ENCODE measurements around the gene ADPRHL1.
"Not testable (repeated sequence)": the region's sequence is repeated elsewhere in the genome, so short reads cannot be mapped to it uniquely, and the experiment has no call there.

The ADPRHL1 gene

DNA sequence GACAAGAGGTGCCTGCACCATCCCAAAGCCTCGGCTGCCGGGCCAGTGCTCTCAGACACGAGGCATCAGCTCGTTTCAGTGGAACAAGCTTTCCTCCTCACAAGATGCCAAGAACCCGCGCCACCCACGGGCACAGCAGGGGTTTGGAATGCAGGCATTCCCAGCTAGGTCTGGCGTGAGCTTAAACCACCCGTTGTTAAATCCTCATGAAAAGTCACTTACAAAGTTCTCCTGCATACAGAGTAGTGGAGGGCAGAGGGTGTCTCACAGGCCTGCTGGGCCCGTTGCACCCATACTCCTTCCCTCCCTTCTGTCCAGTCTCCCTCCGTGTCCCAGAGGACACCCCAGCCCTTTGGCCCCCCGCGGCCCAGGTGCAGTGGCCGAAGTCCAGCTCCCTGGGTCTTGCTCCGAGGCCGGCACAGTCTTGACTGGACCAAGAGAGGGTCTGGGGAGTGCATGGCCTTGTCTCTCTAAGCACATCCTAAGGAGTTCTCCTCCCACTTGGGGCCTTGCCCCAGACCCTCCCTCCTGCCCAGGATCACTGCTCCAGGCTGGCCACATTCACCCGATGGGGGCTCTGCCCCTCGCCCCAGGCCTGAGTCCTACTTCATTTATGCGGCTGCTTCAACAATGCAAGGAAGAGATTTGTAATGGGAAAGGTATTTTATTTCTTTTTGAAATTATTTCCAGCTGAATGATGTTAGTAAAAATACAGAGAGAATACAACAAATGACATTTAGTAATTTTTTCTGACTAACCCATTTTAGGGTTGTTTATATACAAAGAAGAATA, 54.1 kb downstream of the ADPRHL1 start:
- no peak for DNase-seq

DNA sequence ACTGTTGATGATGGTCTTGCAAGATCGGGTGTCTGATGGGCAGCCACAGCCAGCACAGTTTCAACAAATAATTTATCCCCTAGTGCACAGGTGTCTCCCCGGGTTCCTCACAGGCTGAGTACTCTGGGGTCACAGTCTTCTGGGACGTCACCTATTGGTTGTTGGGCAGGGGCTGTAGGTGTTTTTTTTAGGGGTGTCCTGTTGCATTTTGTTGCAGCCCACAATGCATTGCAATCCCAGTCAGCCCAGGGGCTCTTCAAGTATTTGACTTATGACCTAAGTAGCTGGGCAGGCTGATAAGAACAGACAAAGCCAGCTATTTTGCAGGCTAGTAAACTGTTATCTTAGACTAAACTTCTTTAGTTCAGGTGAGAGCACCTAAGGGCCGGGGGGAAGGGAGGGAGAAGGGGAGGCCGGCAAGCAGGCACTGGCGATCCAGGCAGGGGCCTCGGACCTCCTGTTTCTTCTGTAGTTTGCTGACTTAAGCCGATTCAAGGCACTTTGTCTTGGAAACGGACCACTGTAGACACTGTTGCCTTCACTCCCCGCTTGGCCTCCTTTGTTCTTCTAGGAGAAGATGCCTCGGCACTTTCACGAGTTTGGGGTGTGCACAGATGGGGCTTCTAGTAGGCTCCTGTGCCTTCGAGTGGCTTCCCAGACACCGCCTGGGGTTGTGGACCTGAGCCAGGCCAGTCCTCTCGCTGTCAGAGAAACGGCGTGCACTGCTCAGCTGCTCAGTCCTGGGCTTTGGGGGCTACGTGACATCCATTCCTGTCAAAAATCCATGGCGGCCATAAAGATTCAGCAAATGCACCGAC, 55.5 kb downstream of the ADPRHL1 start:
- no peak for DNase-seq

DNA sequence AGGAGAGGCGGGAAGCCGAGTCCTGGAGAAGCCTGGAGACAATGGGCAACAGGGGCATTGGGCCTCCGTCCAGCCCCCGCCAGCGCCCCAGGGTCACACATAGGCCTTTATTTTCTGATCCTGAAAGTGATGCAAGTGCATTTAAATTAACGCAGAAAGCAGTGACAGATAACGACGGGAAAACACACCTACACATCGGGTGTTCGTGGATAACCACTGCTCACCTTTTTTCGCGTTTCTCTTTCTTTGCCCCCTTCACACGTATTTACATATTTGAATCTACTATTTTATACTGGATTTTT, 59.0 kb downstream of the ADPRHL1 start:
- no peak for DNase-seq

- DNase-seq: peak; percentile 79
These were observed 59.5 kb downstream of the ADPRHL1 start for GRCh38 chr13:113393563-113394338.

DNA sequence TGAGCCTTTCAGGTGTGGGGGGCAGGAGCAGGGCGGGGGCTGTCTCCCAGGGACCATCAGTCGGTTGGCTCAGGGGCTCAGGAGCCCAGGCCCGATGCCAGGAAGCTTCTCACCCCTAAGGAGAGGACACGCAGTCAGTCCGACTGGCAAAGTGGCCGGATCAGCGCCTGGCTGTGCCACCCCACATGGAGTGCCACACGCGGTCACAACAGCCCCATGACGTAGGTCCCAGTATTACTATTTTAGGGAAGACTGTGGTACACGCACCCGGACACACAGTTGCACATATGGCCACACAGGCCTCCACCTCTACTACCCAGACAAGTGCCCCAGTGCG, 60.1 kb downstream of the ADPRHL1 start:
- no peak for DNase-seq

DNA sequence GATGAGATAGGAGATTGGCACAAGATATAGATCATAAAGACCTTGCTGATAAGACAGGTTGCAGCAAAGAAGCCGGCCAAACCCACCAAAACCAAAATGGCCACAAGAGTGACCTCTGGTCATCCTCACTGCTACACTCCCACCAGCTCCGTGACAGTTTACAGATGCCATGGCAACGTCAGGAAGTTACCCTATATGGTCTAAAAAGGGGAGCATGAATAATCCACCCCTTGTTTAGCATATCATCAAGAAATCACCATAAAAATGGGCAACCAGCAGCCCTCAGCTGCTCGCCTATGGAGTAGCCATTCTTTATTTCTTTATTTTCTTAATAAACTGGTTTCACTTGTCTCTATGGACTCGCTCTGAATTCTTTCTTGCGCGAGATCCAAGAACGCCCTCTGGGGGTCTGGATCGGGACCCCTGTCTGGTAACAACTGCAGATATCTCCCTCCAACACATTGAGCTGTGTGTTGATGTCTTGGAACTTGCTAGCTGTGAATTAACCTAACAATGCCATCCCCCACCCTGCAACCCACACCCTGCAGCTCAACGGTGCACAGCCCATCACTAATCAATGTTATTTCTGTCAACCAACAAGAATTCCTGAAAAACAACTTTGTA, 62.3 kb downstream of the ADPRHL1 start:
- no peak for DNase-seq

DNA sequence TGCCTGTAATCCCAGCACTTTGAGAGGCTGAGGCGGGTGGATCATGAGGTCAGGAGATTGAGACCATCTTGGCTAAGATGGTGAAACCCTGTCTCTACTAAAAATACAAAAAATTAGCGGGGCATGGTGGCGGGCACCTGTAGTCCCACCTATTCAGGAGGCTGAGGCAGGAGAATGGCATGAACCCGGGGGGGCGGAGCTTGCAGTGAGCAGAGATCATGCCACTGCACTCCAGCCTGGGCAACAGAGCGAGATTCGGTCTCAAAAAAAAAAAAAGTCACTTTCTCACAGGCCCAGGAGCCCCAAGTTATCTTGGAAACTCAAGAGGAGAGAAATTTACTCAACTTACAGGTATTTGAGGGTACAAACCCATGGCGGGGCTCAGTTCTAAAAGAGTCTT, 63.7 kb downstream of the ADPRHL1 start:
- DNase-seq: not testable (repeated sequence)

GRCh38 chr13:113387396-113387795, 65.9 kb downstream of the ADPRHL1 start:
- no peak for DNase-seq

GRCh38 chr13:113383089-113383488, 70.2 kb downstream of the ADPRHL1 start:
- DNase-seq: no peak

DNA sequence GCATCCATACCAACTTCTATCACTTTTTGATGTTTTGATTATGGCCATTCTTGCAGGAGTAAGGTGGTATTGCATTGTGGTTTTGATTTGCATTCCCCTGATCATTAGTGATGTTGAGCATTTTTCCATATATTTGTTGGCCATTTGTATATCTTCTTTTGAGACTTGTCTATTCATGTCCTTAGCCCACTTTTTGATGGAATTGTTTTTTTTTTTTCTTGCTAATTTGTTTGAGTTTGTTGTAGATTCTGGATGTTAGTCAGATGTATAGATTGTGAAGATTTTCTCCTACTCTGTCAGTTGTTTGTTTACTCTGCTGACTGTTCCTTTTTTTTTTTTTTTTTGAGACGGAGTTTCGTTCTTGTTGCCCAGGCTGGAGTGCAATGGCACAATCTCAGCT, 70.7 kb downstream of the ADPRHL1 start:
- DNase-seq: not testable (repeated sequence)

DNA sequence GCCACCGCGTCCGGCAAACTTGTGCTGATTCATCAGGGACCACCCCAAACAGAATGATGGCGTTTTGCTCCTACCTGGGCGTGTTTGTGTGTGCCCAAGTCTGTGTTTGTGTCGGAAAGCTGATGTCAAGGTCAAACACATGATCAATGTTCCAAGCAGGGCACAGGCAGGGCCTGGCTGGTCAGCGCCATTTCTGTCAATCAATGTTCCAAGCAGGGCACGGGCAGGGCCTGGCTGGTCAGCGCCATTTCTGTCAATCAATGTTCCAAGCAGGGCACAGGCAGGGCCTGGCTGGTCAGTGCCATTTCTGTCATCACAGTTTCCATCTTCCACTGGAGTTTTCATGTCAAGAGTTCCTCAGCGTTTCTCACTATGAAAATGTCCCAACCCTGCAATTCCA, 74.5 kb downstream of the ADPRHL1 start:
- no peak for DNase-seq

DNA sequence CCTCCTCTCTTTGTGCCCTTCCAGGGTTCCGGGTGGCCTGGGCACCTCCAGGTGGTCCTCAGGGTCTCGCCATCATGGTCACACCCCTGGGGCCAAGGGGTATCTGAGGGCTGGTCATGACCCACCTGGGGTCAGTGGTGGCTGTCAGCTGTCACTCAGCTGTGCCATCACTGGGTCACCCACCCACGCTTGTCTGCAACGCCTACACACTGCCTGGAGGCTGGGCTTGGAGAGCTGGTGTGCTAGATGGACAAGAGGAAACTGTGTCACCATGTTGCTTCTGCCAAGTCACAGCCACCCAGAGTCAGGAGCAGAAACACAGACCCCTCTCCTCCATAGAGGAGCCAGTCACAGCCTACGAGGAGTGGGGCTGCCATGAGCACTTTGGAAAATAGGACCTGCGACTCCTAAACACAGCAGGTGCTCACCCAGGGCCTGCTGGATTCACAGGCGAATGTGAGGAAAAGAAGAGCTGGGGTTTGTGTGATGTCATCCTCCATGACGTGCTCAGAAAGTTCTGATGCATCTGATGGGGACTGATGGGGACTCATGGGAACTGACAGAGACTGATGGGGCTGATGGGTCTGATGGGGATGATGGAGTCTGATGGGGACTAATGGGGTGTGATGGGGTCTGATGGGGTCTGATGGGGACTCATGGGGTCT, 78.6 kb downstream of the ADPRHL1 start:
- no peak for DNase-seq

DNA sequence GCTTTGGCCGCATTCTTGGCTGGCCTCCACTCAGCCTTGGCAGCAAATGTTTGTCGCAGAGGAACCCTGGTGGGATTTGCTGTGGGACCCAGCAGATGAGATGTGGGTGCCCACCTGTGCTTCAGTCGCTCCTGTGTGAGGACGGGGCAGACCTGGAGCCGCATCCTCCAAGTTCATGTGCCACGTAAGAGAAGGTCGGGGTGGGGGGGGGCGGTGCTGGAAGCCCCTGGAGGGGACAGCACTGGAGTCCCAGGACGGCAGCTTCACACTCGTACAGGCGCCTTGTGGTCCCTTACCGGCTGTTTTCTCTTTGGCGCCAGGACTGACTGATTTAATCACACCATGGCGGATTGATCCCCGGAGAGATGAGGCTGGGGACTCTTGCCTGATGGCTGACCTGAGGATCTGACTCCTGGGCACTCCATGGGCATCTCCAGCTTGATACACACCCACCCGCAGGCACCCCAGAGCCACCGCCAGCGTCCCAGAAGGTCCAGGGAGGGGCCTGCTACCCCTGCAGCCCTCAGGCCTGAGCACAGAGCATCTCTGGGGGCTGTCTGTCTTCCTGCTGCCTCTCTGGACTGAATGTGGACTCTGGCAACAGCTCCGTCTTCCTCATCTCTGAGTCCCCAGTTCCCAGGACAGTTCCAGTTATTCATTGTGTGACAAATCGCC, 79.3 kb downstream of the ADPRHL1 start:
- DNase-seq: no peak

- not testable (repeated sequence) for DNase-seq
These were observed 81.6 kb downstream of the ADPRHL1 start for GRCh38 chr13:113371701-113372100.

DNA sequence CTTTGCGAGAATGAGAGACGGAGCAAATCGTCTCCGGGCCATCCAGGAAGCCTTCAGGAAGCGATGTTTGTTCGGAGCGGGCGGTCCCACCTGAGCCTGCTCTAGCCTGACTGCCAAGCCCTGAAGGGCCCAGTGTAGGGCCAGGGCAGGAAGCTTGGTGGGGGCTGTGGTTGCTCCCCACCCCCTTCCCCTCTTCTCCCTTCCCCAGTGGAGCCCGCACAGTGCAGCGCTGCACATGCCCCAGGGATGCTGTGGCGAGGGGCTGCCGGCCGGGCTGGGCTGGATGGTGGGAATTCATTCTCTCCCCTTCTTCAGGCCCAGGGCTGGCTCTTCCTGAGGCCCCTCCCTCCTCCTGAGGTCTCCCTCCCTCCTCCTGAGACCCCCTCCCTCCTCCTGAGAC, 82.2 kb downstream of the ADPRHL1 start:
- DNase-seq: no peak

DNA sequence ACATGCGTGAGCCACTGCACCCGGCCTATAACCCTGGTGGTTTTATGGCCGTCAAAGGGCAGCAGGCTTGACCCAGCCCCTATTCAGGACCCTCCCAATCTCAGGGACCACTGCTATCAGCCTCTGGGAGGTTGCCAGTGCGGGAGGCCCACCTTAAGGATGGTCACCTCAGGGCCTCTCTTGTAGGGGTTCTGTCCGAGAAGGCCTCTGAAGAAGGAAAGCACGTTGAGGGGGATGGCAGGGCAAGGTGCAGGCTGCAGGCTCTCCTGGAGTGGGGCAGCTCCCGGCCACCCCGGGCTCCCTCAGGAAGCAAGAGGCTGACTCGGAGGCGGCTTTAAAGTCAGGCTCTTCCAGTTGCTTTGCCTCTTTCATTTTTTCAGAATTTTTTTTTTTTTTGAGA, 83.4 kb downstream of the ADPRHL1 start:
- no peak for DNase-seq

DNA sequence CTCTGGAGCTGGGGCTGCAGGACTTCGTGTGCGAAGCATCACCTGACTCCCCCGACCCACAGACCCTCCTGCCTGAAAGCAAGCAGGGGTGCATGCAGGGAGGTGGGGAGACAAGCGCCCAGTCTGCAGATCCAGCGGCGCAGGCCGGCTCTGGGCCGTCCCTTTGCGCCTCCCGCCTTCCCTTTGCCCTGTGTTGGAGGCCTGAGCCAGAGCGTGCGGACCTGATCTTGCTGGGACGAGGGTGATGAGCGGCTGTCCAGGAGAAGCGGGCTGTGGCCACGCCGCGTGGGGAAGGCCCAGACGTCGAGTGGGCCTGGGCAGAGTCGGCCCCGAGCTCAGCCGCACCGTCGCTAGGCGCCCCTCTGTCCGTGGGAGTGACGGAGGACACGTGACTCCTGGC, 84.1 kb downstream of the ADPRHL1 start:
- DNase-seq: no peak

DNA sequence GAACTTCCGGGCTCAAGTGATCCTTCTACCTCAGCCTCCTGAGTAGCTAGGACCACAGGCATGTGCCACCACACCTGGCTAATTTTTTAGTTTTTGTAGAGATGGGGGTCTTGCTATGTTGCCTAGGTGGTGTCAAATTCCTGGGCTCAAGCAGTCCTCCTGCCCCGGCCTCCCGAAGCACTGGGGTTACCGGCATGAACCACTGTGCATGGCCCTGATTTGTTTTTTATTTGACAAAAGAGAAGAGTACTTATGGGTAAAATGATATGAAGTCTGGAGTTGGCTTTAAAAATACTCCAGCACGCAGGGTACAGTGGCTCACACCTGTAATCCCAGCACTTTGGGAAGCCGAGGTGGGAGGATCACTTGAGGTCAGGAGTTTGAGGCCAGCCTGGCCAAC, 84.9 kb downstream of the ADPRHL1 start:
- not testable (repeated sequence) for DNase-seq

- DNase-seq: no peak
These were observed 85.5 kb downstream of the ADPRHL1 start for GRCh38 chr13:113367771-113368170.

- DNase-seq: no peak
These were observed 86.2 kb downstream of the ADPRHL1 start for GRCh38 chr13:113367020-113367560.

DNA sequence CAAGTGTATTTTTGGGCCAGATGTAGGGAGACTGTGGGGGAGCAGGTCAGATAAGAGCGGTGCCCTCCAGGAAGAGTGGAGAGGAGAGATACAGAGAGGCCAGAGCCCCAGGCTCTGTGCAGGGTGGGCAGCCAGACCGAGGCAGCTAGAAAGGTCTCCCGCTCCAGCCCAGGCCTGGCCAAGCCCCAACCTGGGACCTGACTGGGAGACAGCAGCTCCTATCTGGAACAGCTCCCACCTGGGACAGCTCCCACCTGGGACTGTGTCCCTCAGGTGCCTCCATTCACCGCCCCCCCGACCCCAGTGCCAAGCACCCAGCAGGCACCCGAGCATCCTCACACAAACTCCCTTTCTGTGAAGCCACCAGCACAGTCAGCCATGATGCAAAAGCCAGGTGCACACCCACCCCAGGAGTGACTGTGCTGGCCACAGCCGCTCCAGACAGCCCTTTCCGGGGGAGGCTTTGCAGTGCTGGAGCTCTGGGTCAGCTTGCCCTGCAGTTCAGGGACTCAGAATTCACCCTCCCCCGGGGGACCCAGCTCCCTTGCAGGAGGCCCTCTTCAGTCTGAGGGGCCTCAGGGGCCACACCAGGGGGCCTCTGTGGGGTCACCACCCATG, 87.2 kb downstream of the ADPRHL1 start:
- DNase-seq: no peak
